ENCODE data around the gene CASKIN1.
"Not testable (repeated sequence)": the region's sequence is repeated elsewhere in the genome, so short reads cannot be mapped to it uniquely, and the experiment has no call there.

The CASKIN1 gene

GRCh38 chr16:2196162-2196980 is at the start of gene CASKIN1:
CASKIN1 (minus strand) TSS chr16:2196605; CDS start chr16:2196432, 173 bp downstream.
- no peak for DNase-seq

- no peak for DNase-seq
Observed at GRCh38 chr16:2244926-2245795, 48.8 kb upstream of the CASKIN1 start.

- no peak for DNase-seq
Observed at GRCh38 chr16:2244301-2244700, 47.9 kb upstream of the CASKIN1 start.

- DNase-seq: no peak
Observed at GRCh38 chr16:2243781-2244180, 47.4 kb upstream of the CASKIN1 start.

GRCh38 chr16:2243031-2243528 is 46.7 kb upstream of the CASKIN1 start:
- no peak for DNase-seq

GRCh38 chr16:2242598-2242997 is 46.2 kb upstream of the CASKIN1 start:
- DNase-seq: no peak

GRCh38 chr16:2240331-2240730 is 43.9 kb upstream of the CASKIN1 start:
- DNase-seq: not testable (repeated sequence)

- DNase-seq: no peak
Observed at GRCh38 chr16:2238838-2239675, 42.7 kb upstream of the CASKIN1 start.

- no peak for DNase-seq
Observed at GRCh38 chr16:2238150-2238837, 41.9 kb upstream of the CASKIN1 start.

GRCh38 chr16:2237493-2238149 is 41.2 kb upstream of the CASKIN1 start:
- DNase-seq: no peak

- no peak for DNase-seq
Observed at GRCh38 chr16:2237102-2237482, 40.7 kb upstream of the CASKIN1 start.

GRCh38 chr16:2236337-2237101 is 40.1 kb upstream of the CASKIN1 start, which contains the start of gene DNASE1L2:
DNASE1L2 (plus strand) TSS chr16:2236444; CDS start chr16:2236817, 373 bp downstream.
- no peak for DNase-seq

GRCh38 chr16:2235695-2236336 is 39.4 kb upstream of the CASKIN1 start:
- DNase-seq: no peak

- no peak for DNase-seq
Observed at GRCh38 chr16:2235234-2235651, 38.8 kb upstream of the CASKIN1 start.

- no peak for DNase-seq
Observed at GRCh38 chr16:2234813-2235170, 38.4 kb upstream of the CASKIN1 start.

GRCh38 chr16:2233872-2234812 is 37.7 kb upstream of the CASKIN1 start:
- DNase-seq: no peak

GRCh38 chr16:2233046-2233775 is 36.8 kb upstream of the CASKIN1 start:
- DNase-seq: no peak

Data from activated CD4-positive, CD25-positive, alpha-beta regulatory T cell treated with anti-CD3 and anti-CD28 coated beads, Interleukin-2, amount 50 U/mL, for 72 hours (primary cell).